NCI-H446 treated with DMSO at 0.1 percent for 48 hours (cell line): ENCODE data around the gene SYNGR2.
A peak's percentile ranks its signal among the peaks of the same experiment; 100 is the strongest.

Source experiments
- DNase-seq: peaks from one replicate; lab custom pipeline; 2025; lab: John Stamatoyannopoulos, UW

SYNGR2 gene, protein sequence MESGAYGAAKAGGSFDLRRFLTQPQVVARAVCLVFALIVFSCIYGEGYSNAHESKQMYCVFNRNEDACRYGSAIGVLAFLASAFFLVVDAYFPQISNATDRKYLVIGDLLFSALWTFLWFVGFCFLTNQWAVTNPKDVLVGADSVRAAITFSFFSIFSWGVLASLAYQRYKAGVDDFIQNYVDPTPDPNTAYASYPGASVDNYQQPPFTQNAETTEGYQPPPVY

DNA sequence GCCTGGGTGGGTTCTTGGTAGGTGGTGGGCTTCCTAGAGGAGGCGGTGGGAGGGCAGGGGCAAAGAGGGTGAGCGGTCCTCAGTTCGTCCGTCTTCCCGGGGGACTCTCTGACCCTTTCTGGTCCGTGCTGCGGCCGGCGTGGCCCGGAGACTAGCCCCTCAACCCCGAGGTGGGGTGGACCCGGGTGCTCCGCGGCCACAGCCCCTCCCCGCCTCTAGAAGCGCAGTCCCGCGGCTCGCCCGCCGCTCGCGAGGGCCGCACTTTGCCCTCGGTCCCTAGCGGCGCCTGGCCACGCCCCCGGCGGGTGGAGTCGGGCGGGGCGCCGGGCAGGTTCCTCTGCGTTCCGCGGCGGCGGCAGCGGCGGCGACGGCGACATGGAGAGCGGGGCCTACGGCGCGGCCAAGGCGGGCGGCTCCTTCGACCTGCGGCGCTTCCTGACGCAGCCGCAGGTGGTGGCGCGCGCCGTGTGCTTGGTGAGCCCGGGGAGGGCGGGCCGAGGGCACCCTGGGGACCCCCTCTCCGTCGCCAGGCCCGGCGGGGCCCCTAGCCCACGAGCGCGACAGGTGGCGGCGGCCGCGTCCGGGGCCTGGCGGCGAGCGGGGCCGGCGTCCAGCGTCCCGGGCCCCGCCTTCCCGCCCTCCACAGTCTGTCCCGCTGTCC lies at the start of gene SYNGR2:
Gene SYNGR2, plus strand, starts transcription at position 340 of the 661 bp plus-strand sequence. Its CDS starts 36 bp downstream, at position 376.
- DNase-seq, result peak; percentile 46

DNA sequence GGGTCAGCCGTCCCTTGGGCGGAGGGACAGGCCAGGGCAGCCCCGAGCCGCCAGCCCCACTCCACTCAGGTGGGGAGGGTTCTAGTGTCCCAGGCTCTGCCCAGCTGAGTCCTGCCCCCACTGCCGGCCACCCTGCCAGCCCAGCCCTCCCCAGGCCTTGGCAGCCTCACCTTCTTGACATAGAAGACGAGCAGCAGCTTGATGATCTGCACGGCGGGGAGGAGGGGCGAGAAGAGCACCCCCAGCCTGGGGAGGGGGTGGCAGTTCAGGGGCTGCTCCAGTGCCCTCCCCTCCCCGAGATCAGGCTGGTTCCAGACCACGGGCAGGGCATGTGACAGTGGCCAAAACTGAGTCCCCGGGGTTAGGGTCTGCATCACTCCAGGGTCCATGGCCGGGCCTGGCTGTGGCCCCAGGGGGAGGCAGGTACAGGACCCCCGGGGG lies 49.6 kb upstream of the SYNGR2 start:
- no peak for DNase-seq

DNA sequence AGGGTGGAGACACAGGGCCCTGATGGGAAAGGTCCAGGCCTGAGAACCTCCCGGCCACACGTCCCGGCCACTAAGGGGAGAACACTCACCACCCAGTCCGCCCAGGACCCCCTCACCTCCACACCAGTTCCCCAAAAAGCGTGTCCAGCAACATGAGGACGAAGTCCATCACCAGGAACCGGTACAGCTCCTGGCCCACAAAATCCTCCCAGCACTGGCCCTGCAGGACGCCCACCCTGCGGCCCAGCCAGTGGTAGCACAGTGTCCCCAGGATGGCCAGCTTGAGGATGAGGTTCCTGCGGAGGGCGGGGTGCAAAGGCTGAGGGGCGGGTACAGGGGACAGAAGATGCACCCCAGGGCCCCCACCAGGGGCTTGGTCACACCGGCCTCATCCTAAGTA lies 47.8 kb upstream of the SYNGR2 start:
- no peak for DNase-seq

DNA sequence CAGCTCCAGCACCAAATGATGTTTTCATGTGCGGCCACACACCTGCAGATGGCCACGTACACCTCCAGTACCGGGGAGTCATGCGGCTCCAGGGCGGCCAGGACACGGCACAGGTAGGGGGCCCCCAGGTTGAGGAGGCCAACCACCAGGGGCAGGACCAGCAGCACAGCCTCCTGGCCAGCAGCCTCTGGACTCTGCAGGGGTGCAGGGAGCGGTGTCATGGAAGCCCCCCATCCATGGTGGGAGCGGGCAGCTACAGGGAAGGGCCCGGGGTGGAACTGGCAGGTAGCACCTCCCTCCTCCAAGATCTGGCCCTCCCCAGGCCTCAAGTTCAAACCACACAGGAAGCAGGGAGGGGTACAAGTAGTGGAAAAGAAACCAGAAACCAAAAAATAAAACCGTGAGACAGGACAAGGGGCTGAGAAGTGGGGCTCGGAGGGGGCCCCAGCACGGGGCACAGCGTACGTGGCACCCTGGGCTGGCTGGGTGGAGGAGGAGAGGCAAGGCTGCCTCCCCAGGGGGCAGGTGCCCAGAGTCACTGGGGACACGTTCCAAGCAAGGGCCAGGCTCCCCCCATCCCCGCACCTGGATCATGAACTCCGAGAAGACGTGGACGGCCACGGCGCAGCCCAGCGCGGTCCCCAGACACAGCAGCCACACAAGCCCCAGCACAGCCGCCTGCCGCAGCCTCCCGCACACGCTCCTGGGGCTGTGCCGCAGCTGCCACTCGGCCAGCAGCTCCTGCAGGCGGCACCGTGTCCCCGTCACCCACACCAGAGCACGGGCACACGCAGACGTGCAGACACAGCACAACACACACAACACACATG lies 47.2 kb upstream of the SYNGR2 start:
- DNase-seq, result no peak

DNA sequence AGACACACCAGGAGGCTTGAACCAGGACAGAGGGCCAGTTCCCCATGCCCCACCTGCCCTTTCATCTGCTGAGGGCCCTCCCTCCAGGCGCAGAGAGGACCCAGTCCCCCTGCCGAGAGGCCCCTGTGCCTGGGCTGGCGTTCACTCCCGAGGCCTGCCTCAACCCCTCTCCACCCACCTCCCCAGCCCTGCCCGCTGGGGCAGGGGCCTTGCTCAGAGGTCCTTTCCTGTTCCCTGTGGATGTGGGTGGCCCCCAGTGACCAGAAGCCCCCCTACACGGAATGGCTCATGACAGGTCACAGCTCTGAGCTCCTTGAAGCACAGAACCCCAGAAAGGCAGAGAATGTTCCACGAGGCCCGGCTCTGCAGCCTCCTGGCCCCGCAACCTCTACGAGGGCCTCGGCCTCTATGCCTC lies 46.6 kb upstream of the SYNGR2 start:
- no peak for DNase-seq

DNA sequence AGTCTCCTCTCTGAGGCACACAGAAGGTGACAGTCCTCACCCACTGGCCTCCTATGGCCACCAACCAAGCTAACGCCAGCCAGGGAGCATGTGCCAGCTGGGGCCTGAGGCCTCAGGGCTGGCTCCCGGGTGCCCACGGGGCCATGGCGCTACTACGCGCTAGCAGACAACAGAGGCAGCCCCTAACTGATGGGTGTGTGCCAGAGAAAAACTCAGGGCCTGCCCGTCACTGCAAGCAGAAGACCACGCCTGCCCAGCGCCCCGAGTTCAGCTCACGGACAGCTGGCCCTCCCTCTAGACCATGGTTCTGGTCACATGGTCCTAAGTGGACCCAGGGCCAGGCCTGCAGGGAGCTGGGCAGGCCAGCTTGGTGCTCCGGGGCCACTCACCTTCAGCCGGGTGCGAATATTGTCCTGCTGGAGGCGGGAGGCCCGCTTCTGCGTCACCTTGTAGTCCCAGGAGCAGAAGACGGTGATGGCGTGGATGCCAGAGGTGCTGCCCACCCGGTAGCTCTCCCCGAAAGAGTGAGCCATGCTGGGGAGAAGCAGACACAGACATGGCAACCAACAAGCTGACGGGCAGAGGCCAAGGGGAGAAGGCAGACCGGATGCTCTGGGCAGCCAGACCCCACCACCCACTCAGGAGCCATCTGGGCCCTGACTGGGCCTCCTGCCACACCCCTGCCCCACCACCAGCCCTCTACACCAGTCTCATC lies 46.0 kb upstream of the SYNGR2 start:
- no peak for DNase-seq

DNA sequence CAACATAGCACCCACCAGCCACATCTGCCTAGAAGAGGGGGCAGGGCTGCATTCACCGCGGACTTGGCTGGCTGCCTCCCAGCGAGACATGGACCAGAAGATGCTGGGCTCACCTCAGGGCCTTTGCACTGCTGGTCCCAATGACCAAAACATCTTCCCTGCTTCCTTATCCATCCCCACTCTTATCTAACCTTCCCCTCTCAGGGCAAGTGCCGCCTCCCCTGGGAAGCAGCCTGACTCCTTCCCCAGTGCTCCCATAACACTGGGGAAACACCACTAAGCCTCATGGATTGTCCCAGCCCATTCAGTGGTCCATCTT lies 45.5 kb upstream of the SYNGR2 start:
- DNase-seq, result no peak

DNA sequence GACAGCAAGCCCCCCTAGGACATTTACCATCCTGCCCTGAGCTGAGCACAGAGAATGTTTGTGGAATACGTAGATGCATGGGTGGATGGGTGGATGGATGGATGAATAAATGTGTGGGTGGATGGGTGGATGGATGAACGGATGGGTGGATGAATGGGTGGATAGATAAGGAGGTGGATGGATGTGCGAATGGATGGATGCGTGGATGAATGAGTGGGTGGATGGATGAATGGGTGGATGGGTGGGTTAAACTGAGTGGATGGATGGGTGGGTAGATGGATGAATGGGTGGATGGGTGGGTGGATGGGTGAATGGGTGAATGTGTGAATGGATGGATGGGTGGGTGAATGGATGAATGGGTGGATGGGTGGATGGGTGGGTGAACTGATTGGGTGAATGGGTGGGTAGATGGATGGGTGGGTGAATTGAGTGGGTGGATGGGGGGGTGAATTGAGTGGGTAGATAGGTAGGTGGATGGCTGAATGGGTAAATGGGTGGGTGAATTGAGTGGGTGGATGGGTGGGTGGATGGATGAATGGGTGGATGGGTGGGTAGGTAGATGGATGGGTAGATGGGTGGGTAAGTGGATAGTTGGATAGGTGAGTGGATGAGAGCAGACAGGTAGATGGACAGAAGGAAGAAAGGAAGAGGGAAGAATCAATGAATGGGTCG lies 45.0 kb upstream of the SYNGR2 start:
- DNase-seq, result no peak

DNA sequence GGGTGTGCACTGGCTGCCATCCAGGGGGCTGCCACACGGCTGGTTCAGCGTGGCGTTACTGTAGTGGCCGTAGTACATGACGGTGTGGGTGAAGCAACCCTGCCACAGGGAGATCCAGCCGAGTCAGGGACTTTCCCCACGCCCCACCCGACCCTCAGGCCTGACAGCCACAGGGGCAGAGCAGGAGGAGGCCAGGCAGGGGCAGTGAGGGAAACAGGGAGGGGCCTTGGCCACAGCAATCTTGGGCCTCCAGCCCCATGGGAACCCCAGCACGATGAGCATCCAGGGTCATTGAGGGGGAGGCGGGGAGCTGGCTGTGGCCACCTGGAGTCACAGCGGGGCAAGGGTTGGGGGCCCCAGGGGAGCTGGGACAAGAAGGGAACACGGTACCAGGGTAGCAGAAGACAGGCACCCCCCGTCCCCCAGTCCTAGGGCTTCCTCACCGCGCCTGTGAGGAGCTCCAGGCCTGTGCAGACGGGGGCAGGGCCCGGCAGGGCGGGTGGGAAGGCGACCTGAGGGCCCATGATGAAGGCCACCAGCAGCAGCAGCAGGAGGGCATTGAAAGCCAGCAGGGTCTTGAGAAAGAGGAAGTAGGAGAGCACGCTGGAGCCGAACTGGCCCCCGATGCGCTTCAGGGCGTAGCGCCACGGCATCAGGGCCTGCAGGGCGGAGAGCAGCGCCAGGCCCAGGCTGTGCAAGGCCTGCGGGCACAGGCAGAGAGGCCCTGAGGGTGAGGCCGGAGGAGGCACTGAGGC lies 44.1 kb upstream of the SYNGR2 start:
- no peak for DNase-seq

DNA sequence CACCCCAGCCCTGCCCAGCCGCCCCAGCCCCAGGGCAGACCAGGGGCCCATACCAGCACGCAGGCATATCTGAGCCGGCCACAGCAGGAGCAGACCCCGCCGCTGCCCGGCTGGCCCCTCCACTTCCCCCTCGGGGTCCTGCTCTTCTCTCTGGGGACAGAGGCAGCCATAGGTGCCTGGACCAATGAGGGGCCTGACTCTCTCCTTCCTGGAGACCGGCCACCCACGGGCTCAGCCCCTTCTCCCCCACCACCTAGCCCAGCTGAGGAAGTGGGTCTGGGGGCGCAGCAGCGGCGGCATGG lies 43.6 kb upstream of the SYNGR2 start:
- DNase-seq, result no peak

DNA sequence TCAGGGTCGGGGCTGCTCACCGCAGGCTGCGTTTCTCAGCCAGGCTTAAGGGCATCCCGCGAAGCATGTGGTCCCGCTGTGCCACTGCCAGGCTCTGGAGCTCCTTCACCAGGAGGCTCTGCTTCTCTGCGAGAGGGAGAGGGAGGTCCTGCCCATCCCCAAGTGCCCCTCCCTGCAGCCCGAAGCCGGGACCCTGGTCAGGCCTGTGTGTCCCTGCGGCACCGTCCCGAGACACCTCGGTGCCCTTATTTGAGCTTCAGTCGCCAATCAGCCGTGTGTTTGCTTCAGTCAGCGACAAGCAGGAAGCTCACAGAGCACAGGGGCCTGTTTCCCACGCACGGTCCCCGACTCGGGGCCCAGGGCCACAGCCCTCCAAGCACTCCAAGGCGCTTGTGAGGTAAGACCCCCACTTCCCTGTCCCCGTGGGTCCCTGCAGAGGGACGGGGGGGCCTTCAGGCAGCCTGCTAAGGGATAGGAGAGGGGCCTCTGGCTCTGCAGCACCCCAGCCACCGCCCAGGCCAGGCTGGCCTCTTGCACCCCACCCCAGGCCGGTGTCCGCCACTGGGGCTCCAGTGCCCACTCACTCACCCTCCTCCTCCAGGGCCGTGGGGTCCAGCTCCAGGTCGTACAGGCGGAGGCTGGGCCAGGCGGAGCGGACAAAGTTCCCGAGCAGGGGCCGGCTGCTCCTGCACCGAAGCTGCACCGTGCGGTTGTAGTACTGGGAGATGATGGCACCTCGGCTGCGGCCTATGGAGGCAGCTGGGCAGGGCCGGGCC lies 43.1 kb upstream of the SYNGR2 start:
- no peak for DNase-seq

DNA sequence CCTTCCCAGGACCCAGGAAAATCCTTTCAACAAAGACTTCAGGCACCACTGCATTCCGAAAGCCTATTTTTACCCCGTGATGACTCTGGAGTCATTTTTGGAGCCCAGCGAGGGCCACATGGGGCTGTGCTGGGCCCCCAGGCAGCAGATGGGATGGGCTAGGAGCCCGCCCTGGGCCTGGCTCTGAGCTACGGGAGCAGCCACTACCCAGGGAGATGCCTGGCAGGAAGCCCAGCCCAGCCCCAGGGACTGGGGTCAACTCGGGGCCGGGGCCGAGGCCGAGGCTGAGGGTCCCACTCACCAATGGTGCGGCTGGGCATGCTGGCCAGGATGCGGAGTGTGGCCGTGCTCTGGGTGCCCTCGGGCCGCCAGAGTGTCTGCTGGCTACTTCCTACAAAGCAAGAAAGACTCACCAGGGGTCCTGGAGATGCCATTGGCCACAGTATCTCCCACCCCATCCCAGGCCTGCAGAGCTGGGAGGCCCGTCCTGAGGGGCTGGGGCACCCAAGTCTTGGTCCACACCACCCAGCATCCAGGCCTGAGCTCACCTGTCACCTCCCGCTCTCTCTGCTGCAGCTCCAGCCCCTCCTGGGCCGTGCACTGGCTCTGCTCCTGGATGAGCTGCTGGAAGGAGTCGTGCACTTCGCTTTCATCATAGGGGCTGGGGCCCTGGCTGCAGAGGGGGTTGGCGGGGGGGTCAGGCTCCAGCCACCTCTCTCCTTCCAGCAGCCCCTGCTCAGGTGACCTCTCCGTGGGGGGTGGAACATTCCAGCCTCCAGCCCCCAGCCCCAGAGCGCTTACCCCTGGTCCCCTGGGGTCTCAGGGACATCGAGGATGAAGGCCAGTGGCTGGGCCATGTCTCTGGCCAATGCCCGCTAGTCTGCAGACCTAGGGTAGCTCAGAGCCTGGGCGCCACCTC lies 42.1 kb upstream of the SYNGR2 start:
- peak; percentile 16 for DNase-seq

DNA sequence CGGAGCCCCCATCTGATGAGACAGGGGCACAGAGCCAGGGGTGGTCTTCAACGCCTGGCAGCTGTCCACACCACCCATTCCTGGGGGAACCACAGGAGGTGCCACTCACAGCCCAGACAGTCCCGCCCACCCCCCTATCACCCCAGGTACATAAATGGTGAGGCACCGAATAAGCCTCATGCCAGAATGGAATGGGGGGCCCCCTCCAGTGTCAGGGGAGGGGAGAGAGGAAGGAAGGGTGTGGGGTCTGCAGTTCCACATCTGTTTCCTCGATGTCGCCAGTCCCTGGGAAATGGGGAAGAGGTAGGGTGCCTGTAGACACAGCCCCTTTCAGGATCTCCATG lies 41.5 kb upstream of the SYNGR2 start:
- no peak for DNase-seq

DNA sequence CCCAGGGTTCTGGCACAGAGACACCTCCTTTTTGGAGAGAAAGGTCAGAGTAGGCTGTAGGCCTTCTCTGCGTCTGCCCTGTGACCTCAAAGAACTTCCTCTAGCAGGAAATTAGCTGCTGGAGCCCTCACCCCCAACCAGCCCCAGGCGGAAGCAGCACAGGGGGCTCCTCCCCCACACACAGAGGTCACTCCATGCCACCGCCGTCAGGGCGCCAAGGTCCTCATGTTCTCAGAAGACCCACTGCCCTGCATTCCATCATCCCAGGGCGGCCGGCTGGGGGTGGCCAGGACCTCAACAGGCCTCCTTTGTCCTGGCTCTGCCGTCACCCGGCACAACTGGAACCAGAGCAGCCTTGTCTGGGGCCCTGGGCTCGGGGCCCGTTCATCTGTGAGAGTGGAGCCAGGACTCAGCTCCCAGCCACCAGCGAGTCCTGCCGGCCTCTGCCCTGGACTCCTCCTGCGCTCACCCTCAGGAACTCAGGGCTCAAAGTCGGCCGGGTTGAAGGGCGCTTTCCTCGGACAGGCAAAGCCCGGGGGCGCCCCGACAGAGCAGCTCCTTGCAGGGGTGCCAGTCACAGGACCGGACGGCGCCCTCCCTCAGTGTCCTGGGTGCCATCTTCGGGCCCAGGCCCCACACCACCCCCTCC lies 41.0 kb upstream of the SYNGR2 start:
- no peak for DNase-seq

DNA sequence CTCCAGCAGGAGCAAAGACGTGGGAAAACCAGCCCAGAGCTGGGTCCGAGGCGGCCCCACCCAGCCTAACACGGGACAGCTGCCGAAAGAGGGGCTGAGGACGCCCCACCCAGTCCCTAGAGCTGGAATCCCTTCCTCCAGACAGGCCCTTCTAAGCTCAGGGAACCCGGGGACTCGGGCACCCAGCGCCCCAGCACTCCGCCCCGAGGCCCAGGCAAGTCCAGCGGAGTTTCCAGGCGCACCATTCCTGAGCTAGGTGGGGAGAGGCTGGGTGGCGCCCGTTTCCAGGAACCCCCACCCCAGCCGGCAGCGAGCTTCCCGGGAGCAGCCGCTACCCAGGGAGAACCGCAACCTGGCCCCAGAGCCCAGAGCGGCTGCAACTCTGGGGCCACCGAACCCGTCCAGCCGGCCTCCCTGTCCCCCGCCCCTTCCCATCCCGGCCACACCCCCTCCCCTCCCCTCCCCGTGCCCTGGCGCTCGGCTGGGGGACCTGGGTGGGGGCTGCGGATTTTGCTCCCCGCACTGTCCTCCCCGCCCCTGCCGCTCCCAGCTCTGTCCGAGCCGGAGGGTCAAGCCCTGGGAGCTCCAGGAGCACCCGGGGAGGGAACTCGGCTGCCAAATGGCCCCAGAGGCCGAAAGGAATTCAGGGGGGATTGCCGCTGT lies 40.4 kb upstream of the SYNGR2 start:
- no peak for DNase-seq

DNA sequence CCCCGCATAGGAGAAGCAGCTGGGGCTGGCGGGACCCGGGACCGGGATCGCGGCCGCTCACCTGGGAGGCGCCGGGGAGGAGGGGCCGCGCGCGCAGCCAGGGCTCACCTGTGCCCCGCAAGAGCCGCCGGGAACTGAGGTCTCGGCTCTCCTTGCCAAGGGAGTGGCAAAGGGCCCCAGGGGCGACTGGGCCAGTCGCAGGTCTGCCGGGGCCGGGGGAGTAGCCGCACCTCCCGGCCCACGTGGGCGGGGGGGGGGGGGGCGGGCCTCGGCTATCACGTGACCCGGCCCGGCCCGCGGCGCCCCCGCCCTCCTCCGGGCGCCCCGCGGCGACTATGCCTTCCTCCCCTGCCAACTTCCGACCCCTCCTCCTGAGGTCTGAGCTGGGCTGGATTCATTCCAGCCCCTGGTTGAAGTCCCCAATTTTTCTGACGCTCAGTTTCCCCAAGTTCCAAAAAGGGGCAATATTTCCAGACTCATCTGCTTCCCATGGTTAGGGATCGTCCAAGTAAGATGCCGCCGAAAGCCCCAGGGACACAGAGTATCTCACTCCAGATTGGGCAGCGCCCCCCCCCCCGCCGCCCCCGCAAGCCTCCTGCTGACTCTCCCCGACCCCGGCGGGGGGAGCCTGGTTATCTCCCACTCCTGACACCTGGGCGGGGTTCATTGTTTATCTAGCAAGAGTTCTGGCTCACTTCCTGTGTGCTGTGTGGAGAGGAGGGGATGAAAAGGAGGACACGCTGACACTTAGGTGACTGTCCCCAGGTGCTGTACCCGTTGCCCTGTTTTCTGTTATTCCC lies 39.6 kb upstream of the SYNGR2 start, which contains the start of gene TMC6:
Gene TMC6, minus strand, starts transcription at position 205 of the 800 bp plus-strand sequence. CDS start 1,923 bp downstream, outside the sequence.
- no peak for DNase-seq

DNA sequence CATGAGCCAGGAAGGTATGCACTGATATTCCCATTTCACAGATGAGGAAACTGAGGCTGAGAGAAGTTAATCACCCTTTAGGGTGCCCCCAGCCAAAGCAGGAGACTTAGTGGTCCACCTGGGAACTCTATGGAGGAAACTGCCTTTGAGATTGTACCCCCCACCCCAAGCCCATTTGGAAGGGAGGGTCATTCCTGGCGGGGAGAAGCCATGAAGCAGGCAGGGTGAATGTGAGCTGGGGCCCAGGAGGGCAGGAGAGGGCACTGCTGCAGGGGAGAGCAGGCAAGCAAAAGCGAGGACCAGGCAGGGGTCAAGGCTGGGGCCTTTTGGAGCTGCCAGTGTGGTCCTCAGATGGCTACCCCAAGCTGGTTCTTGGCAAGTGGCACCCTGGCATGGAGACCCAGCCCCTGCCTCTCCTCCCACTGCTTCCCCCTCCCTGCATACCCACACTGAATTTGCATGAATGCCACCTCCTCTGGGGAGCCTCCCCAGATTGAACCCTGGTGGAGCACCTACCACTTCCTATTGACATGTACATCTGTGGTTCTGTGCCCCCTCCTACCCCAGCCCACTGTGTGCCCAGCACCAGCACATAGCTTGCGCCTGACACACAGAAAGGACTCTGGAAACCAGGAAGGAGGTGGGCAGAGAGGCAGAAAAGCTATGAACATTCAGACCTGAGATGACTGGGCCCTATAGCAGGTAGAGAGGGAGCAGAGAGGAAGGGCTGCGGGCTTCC lies 38.9 kb upstream of the SYNGR2 start:
- no peak for DNase-seq
